Tibial nerve (tissue), 4 donors: Measurements from ENCODE around the gene IL3. TPM values are rescaled to one million over a fixed set of nuclear protein-coding genes. Genes with fewer than 3 reads are reported as not detected.

Experiments
- DNase-seq, 2 donors: peaks; one replicate each; pipeline ENCODE4 v3.0.0-alpha.2; 2019; ENCODE audit warnings: low spot score in 2 of 2
- H3K27ac ChIP-seq, 4 donors: fragments of 200-600 bp; sonication (generic) in 3 of 4; one replicate each; pipeline ENCODE4 v1.5.1; 2017 to 2019; ENCODE audit warnings: mild to moderate bottlenecking in 1 of 4
- H3K27me3 ChIP-seq, 2 donors: fragments of 200-600 bp; sonication (generic) in 1 of 2; one replicate each; pipeline versions ENCODE4 v1.5.1 to v1.6.0; 2017 to 2019
- H3K36me3 ChIP-seq, 3 donors: fragments of 200-600 bp; sonication (generic); one replicate each; pipeline ENCODE4 v1.5.1; 2018 to 2019
- H3K4me1 ChIP-seq, 4 donors: fragments of 200-600 bp; sonication (generic) in 3 of 4; one replicate each; pipeline ENCODE4 v1.5.1; 2017 to 2019
- H3K4me3 ChIP-seq, 4 donors: fragments of 200-600 bp; sonication (generic) in 3 of 4; one replicate each; pipeline ENCODE4 v1.5.1; 2017 to 2019; ENCODE audit warnings: mild to moderate bottlenecking in 1 of 4, moderate library complexity in 1 of 4
- H3K9me3 ChIP-seq, 4 donors: fragments of 200-600 bp; sonication (generic) in 3 of 4; one replicate each; pipeline ENCODE4 v1.5.1; 2017 to 2019
- EP300 ChIP-seq, 2 donors: sonication (generic); formaldehyde crosslinking; IDR thresholded peaks; one replicate each; pipeline ENCODE4 v1.6.1; 2017; ENCODE audit warnings: antibody characterized with exemption in 2 of 2, mild to moderate bottlenecking in 1 of 2
- POLR2A ChIP-seq, 2 donors: fragments of 450-650 bp; IDR thresholded peaks; one replicate each; pipeline ENCODE4 v1.6.1; 2017; ENCODE audit warnings: antibody characterized with exemption in 2 of 2, mild to moderate bottlenecking in 2 of 2, moderate library complexity in 2 of 2
- WGBS, 2 donors: methylation state at CpG; one replicate each; pipeline ENCODE4 v1.1.5; 2018; 5-methylcytosine and 5-hydroxymethylcytosine counted together
- small RNA-seq: library from RNA; depleted of rRNA; stranded (forward); fragments of <200 nt; gene quantifications from one replicate; pipeline ENCODE3, GENCODE V24; 2016
- total RNA-seq, 4 donors: library from RNA; depleted of rRNA; stranded (reverse); fragments of >200 nt; gene quantifications; one replicate each; pipeline ENCODE4 v1.1.0, GENCODE V29; 2016
- TF ChIP-seq, protein P1 (sequence below), 5 experiments: fragments of 200-600 bp in 3 of 5; fragments of 450-650 bp in 2 of 5; sonication (generic) in 3 of 5; IDR thresholded peaks; one replicate each; pipeline ENCODE4 v1.5.1; 2016 to 2019; ENCODE audit warnings: antibody characterized with exemption in 5 of 5, mild to moderate bottlenecking in 3 of 5, moderate library complexity in 2 of 5

Gene IL3
- total RNA-seq, 4 donors from 2014 or later: not detected

DNA sequence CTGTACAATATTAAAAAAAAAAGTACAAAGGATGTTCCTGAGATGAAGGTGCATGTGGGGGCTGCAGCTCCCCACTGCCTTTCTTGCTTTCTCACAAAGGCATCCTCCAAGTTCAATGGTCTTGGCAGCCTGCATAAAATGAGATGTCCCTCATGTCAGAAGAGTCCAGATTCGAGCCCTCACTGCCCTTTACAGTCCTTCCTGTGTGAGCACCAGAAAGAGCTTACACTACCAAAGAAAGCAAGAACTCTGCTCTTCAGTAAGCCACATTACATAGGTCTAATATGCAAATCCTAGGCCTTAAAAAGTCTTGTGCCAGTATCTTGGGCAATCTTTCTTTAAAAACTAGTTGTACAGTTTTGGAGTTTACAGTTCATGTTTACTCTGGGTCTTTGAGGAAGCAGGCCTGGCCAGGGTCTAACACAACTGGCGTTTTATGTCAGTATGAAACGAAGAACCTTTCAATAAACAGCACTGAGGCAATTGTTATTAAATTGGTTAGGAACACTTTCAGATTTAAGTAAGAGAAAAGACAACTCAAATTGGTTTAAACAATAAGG, 49.1 kb downstream of the IL3 start:
- H3K9me3 ChIP-seq: peaks cover 0 to 9% (median 0%) of the 10 kb centered on the region in 4 donors
- WGBS, 2 donors: 72 to 75% methylated on average over 3 of the region's 3 CpGs
- H3K4me1 ChIP-seq: no peaks in the 10 kb centered on the region
- no peak for DNase-seq
- H3K36me3 ChIP-seq: no peaks in the 10 kb centered on the region
- no peak overlapping the region for H3K27ac ChIP-seq
- H3K27me3 ChIP-seq: no peaks in the 10 kb centered on the region
- H3K4me3 ChIP-seq: no peak overlapping the region
- TF ChIP-seq, protein P1, sequence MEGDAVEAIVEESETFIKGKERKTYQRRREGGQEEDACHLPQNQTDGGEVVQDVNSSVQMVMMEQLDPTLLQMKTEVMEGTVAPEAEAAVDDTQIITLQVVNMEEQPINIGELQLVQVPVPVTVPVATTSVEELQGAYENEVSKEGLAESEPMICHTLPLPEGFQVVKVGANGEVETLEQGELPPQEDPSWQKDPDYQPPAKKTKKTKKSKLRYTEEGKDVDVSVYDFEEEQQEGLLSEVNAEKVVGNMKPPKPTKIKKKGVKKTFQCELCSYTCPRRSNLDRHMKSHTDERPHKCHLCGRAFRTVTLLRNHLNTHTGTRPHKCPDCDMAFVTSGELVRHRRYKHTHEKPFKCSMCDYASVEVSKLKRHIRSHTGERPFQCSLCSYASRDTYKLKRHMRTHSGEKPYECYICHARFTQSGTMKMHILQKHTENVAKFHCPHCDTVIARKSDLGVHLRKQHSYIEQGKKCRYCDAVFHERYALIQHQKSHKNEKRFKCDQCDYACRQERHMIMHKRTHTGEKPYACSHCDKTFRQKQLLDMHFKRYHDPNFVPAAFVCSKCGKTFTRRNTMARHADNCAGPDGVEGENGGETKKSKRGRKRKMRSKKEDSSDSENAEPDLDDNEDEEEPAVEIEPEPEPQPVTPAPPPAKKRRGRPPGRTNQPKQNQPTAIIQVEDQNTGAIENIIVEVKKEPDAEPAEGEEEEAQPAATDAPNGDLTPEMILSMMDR (IDR thresholded peaks at IDR 0.05): no peak
- no peak for TF ChIP-seq POLR2A (IDR thresholded peaks at IDR 0.05)
- TF ChIP-seq EP300 (IDR thresholded peaks at IDR 0.05): no peak

DNA sequence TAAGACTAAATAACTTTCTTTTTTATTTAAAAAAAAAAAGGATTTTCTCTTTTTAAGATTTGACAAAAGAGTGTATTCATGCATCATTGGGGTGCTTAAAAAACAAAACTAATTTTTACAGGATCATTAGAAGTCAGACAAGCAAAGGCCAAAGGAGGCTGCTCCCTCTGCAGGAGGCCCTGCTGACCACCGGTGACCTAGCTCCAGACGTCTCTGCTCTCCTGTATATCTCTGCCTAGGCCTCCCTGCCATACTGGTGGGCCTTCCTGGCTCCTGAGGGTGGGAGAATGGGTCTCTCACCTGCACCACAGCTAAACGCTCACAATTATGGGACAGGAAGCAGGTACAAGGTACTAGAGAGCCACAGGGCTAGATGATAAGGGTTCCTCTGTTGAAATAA, 49.7 kb downstream of the IL3 start:
- no peaks in the 10 kb centered on the region for H3K27me3 ChIP-seq
- H3K4me1 ChIP-seq: no peaks in the 10 kb centered on the region
- no peak for DNase-seq
- H3K27ac ChIP-seq: no peak overlapping the region
- no peak overlapping the region for H3K4me3 ChIP-seq
- H3K9me3 ChIP-seq: peaks cover 0 to 9% (median 0%) of the 10 kb centered on the region in 4 donors
- no peaks in the 10 kb centered on the region for H3K36me3 ChIP-seq
- TF ChIP-seq, protein P1 (IDR thresholded peaks at IDR 0.05): no peak
- TF ChIP-seq POLR2A (IDR thresholded peaks at IDR 0.05) (no peak), EP300 (IDR thresholded peaks at IDR 0.05) (no peak)
- WGBS, 2 donors: 49 to 55% methylated on average over 3 of the region's 3 CpGs

DNA sequence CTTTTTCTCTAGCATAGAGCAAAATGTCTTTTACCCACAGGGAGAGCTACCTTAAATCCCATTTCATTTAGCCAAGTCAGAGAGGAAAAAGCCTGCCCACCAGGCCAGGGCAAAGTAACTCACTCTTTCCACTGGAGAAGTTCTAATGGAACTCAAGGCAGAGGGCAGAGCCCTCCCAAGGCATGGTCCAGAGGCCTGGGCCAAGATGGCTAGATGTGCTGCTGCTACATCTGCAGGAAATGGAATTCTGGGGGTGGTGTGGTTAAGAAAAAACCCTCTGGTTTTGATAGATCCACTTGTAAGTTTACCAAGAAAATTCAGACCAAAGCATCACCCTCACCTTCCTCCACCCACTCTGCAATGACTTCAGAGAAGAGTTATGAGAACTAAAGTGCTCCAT, 50.5 kb downstream of the IL3 start:
- TF ChIP-seq, protein P1 (IDR thresholded peaks at IDR 0.05): no peak
- no peak for TF ChIP-seq EP300 (IDR thresholded peaks at IDR 0.05)
- no peak for TF ChIP-seq POLR2A (IDR thresholded peaks at IDR 0.05)
- H3K4me1 ChIP-seq: no peaks in the 10 kb centered on the region
- H3K4me3 ChIP-seq: no peak overlapping the region
- no peaks in the 10 kb centered on the region for H3K36me3 ChIP-seq
- no peaks in the 10 kb centered on the region for H3K27me3 ChIP-seq
- no peak for DNase-seq
- H3K27ac ChIP-seq: no peak overlapping the region
- peaks cover 0 to 9% (median 0%) of the 10 kb centered on the region in 4 donors for H3K9me3 ChIP-seq

DNA sequence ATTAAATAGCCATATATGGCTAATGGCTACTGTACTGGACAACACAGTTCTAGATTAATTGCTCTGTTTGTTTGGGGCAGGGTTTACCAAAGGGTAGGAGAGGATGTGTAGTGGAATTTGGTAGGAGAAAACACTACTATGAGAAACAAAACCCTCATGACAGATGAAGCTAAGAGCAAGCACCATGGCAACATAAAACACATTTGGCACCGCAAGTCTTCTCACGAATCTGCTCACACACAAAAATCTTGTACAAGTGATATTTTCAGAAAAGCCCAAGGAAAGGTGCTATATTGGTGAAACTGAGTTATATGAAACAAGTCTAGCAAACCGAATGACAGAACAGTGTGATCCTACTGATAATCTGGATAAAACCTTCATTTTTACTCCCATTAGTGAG, 51.7 kb downstream of the IL3 start:
- WGBS, 2 donors: 87 to 90% methylated on average over 3 of the region's 3 CpGs
- Histone ChIP-seq H3K27me3 (no peaks in the 10 kb centered on the region), H3K36me3 (no peaks in the 10 kb centered on the region), H3K4me3 (no peak overlapping the region), H3K4me1 (no peaks in the 10 kb centered on the region), H3K27ac (no peak overlapping the region), H3K9me3 (peaks cover 0 to 9% (median 0%) of the 10 kb centered on the region in 4 donors)
- no peak for DNase-seq
- TF ChIP-seq, protein P1 (IDR thresholded peaks at IDR 0.05): no peak
- TF ChIP-seq POLR2A (IDR thresholded peaks at IDR 0.05) (no peak), EP300 (IDR thresholded peaks at IDR 0.05) (no peak)

Small RNAs within 50 kb of the gene (small RNA-seq; reads per million reads assigned to genes)
- gene RF00285: not detected

Other genes starting within 250 kb of the IL3 start
- gene MEIKIN, start 115.0 kb upstream of the IL3 start, total RNA-seq: not detected
- gene ACSL6, start 49.0 kb upstream of the IL3 start, total RNA-seq: 1 to 10 TPM in 1 of 4 donors, under 1 TPM in 3; 0.22 to 3.3 (median 0.81) TPM
- not detected for gene CSF2, start 13.1 kb downstream of the IL3 start, total RNA-seq
- gene P4HA2, start 167.2 kb downstream of the IL3 start, total RNA-seq: 10 to 100 TPM; 15.9 to 26.9 (median 22.8) TPM
- 10 to 100 TPM; 32.4 to 90.9 (median 50.8) TPM for gene PDLIM4, start 197.0 kb downstream of the IL3 start, total RNA-seq
- 1 to 10 TPM; 1.9 to 4.2 (median 2.5) TPM for gene SLC22A4, start 233.7 kb downstream of the IL3 start, total RNA-seq